ENCODE data around the gene RASA4B. TPM values are rescaled to one million over a fixed set of nuclear protein-coding genes. Genes with fewer than 3 reads are reported as not detected.

RASA4B gene
- total and polyA plus RNA-seq, 9 of the 15 experiments (the other 6 are each of a cell fraction or from before 2014, with no cell fraction given) = 0.01 to 2.9 (median 1.5) TPM; not detected in 1

DNA sequence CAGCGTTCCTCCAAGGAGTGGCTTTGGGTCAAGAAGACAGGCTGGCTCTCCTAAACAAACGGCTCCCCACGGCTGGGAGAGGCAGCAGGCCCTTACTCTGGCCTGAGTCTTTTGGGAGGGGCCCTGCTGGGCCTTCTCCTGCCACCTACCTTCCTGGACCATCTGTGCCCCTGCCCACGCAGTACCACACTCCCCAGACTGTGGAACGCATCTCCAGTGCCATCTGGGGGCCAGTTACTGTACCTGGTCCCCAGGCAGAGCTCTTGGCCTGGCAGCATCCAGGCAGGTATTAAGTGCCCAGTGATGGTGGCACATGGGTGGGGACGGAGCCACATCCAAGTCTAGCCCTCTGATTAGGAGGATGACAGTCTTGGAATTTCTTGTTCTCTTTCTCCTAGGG, 67.3 kb downstream of the RASA4B start:
- Histone ChIP-seq H4K20me1 (replicated peaks; ENCODE audit: control insufficient read depth, insufficient read depth, low read length) (no peaks in the 10 kb centered on the region), H2AFZ (ENCODE audit: low read depth, low read length) (no peak overlapping the region), H3K27ac (ENCODE audit: extremely low read depth, low read depth, low read length) (no peak overlapping the region), H3K4me1 (replicated peaks in 1 of 2; ENCODE audit: control insufficient read depth in 2 of 2, insufficient read depth in 2 of 2, low read length in 2 of 2) (peaks cover 11 to 40% of the 10 kb centered on the region in 2 experiments), H3K9ac (ENCODE audit: insufficient read depth in 1 of 2, low read depth in 2 of 2, low read length in 2 of 2) (peak overlapping the region in 1 of 2 experiments; percentile 63; a peak in 1 of 4 replicates), H3K9me1 (ENCODE audit: control insufficient read depth, insufficient read depth, low read length) (no peaks in the 10 kb centered on the region), H3K4me3 (no peak overlapping the region), H3K27me3 (ENCODE audit: control insufficient read depth in 2 of 2, insufficient read depth in 2 of 2, low read length in 2 of 2) (no peaks in the 10 kb centered on the region), H3K9me3 (replicated peaks; ENCODE audit: control insufficient read depth, insufficient read depth, low read depth, low read length) (no peaks in the 10 kb centered on the region), H3K79me2 (ENCODE audit: control insufficient read depth, insufficient read depth, low read length) (no peaks in the 10 kb centered on the region), H3K4me2 (ENCODE audit: insufficient read depth, low read length) (no peak overlapping the region), H3K36me3 (ENCODE audit: control insufficient read depth, insufficient read depth, low read length) (peaks cover 13% of the 10 kb centered on the region; the same call in 1 of the 3 replicates)
- FAIRE-seq = no peak
- in situ Hi-C loops (cut with MboI) (loop anchor here (25.0 kb wide), 2 partner anchors 112 to 212 kb away; partner anchors contain the start of genes POLR2J2, POLR2J3, SPDYE2 and SPDYE2B), intact Hi-C loops (cut with micrococcal nuclease) (loop anchor here (2.0 kb wide), 1 partner anchor 47 kb away; no protein-coding TSS in a partner anchor)
- no TSS peak for BruUV-seq (replicated peaks)
- no peak for TF ChIP-seq GATAD2A (IDR thresholded peaks at IDR 0.05)
- peak; percentile 28; the same call in 1 of the 2 replicates for TF ChIP-seq POLR2G (IDR thresholded peaks at IDR 0.05; ENCODE audit: low read depth, low read length)
- TF ChIP-seq, protein P1, sequence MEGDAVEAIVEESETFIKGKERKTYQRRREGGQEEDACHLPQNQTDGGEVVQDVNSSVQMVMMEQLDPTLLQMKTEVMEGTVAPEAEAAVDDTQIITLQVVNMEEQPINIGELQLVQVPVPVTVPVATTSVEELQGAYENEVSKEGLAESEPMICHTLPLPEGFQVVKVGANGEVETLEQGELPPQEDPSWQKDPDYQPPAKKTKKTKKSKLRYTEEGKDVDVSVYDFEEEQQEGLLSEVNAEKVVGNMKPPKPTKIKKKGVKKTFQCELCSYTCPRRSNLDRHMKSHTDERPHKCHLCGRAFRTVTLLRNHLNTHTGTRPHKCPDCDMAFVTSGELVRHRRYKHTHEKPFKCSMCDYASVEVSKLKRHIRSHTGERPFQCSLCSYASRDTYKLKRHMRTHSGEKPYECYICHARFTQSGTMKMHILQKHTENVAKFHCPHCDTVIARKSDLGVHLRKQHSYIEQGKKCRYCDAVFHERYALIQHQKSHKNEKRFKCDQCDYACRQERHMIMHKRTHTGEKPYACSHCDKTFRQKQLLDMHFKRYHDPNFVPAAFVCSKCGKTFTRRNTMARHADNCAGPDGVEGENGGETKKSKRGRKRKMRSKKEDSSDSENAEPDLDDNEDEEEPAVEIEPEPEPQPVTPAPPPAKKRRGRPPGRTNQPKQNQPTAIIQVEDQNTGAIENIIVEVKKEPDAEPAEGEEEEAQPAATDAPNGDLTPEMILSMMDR (IDR thresholded peaks at IDR 0.05 in 2 of 3, conservative IDR thresholded peaks at IDR 0.05 in 1 of 3; ENCODE audit: insufficient read depth in 2 of 3, low read depth in 1 of 3, low read length in 3 of 3) = peak in 2 of 3 experiments; percentile 15 to 28; a peak in 1 of 6 replicates
- no peak for TF ChIP-seq TARDBP (IDR thresholded peaks at IDR 0.05)
- TF ChIP-seq EGR1 (conservative IDR thresholded peaks at IDR 0.05) = peak; percentile 19; the same call in 1 of the 2 replicates
- TF ChIP-seq HNRNPH1 (optimal IDR thresholded peaks at IDR 0.05; ENCODE audit: low read depth, low read length) = no peak
- DNase-seq (ENCODE audit: extremely low read depth in 1 of 4, low spot score in 3 of 4) = no peak
- CTCF ChIA-PET (ENCODE audit: low intra/inter-chr PET ratio) = interaction anchor here (1.0 to 1.3 kb wide), 2 partner anchors 38 to 45 kb away, joined by 3 to 6 read pairs; no protein-coding TSS in a partner anchor
- ATAC-seq = no peak
- POLR2A ChIA-PET = interaction anchor here (0.8 to 2.7 kb wide), 2 partner anchors 10 to 15 kb away, joined by 3 to 7 read pairs; no protein-coding TSS in a partner anchor
- 66% methylated on average over 6 of the region's 6 CpGs for WGBS (ENCODE audit: insufficient coverage, low coverage, missing lambda C conversion rate)
